CD4-positive, CD25-positive, alpha-beta regulatory T cell (primary cell): ENCODE measurements around the gene TNIK. TPM values are rescaled to one million over a fixed set of nuclear protein-coding genes. Genes with fewer than 3 reads are reported as not detected.
A peak's percentile ranks its signal among the peaks of the same experiment; 100 is the strongest.

Experiments
- ATAC-seq, 2 donors: fragments of 150-1000 bp; cut with Tn5 transposase; one replicate each; pipeline ENCODE4 v1.10.0; 2021; ENCODE audit warnings: low read depth in 2 of 2, moderate number of reproducible peaks in 2 of 2, moderate library complexity in 1 of 2
- DNase-seq, 3 donors: peaks; one replicate each; pipeline versions ENCODE4 v3.0.0 to v3.0.0-alpha.2; 2012 to 2022; ENCODE audit warnings: mixed read lengths in 1 of 3
- H3K27ac ChIP-seq: one replicate; pipeline ENCODE4 v1.7.0; 2013; ENCODE audit warnings: mild to moderate bottlenecking, low read length; ENCODE audit not compliant: insufficient read depth, poor library complexity, severe bottlenecking
- H3K27me3 ChIP-seq: one replicate; pipeline ENCODE4 v1.7.0; 2013; ENCODE audit warnings: low read length; ENCODE audit not compliant: control insufficient read depth, insufficient read depth
- H3K36me3 ChIP-seq: one replicate; pipeline ENCODE4 v1.7.0; 2013; ENCODE audit warnings: mild to moderate bottlenecking, low read length, moderate library complexity; ENCODE audit not compliant: control insufficient read depth, insufficient read depth
- H3K4me1 ChIP-seq: 2 replicates; pipeline ENCODE4 v1.7.0; 2013; ENCODE audit warnings: mild to moderate bottlenecking, low read length; ENCODE audit not compliant: insufficient read depth, control insufficient read depth, poor library complexity, severe bottlenecking
- H3K4me3 ChIP-seq: one replicate; pipeline ENCODE4 v1.7.0; 2013; ENCODE audit warnings: low read depth, mild to moderate bottlenecking, low read length, moderate library complexity
- H3K9me3 ChIP-seq, 2 experiments: 1 replicate in 1 of 2; 2 replicates in 1 of 2; pipeline ENCODE4 v1.7.0; 2013; ENCODE audit warnings: low read length in 2 of 2, mild to moderate bottlenecking in 1 of 2, moderate library complexity in 1 of 2; ENCODE audit not compliant: control insufficient read depth in 2 of 2
- H3K27ac Mint-ChIP-seq, 3 donors: one replicate each; pipeline ENCODE4 v1.8.0; 2020 to 2022; ENCODE audit warnings: mild to moderate bottlenecking in 3 of 3, mixed read lengths in 3 of 3, moderate library complexity in 2 of 3
- H3K27me3 Mint-ChIP-seq: one replicate; pipeline ENCODE4 v1.8.0; 2022; ENCODE audit warnings: mild to moderate bottlenecking, mixed read lengths
- H3K36me3 Mint-ChIP-seq: one replicate; pipeline ENCODE4 v1.8.0; 2020; ENCODE audit warnings: mixed read lengths
- H3K4me1 Mint-ChIP-seq, 4 donors: one replicate each; pipeline ENCODE4 v1.8.0; 2020 to 2022; ENCODE audit warnings: mixed read lengths in 4 of 4, mild to moderate bottlenecking in 1 of 4
- H3K4me3 Mint-ChIP-seq, 4 donors: one replicate each; pipeline ENCODE4 v1.8.0; 2020 to 2022; ENCODE audit warnings: mild to moderate bottlenecking in 4 of 4, mixed read lengths in 4 of 4, moderate library complexity in 3 of 4
- H3K9me3 Mint-ChIP-seq, 7 donors: one replicate each; pipeline ENCODE4 v1.8.0; 2020 to 2022; ENCODE audit warnings: mixed read lengths in 7 of 7, mild to moderate bottlenecking in 3 of 7, moderate library complexity in 2 of 7
- polyA plus RNA-seq, 4 donors: library from polyadenylated mRNA; unstranded; fragments of 300-500 nt; fragmentation: Illumina TruSeq; gene quantifications; one replicate each; pipeline ENCODE4 v1.2.3, GENCODE V29; 2021
- total RNA-seq: library from RNA; stranded (reverse); gene quantifications from one replicate; pipeline ENCODE4 v1.2.3, GENCODE V29; 2022

Gene TNIK
- total and polyA plus RNA-seq, 5 donors from 2014 or later, result 14.7 to 162 (median 22.3) TPM

DNA sequence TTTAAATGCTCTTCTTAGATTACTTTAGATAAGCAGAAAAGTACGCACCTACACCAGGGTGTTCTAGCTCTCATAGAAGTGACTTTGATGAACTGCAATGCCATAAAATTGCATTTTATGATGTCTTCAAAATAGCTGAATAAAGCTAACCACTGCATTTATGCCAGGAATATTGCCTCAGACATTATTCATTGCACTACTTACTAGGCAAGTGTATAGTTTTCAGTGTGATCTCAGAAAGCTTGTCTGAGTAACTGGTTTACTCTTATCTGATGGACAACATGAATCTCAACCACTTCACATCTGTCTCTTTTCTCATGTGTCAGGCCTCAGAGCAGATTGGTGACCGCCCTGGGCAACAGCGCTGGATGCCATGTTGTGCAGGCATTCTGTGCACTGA is 314.4 kb downstream of the TNIK start:
- Histone ChIP-seq H3K27ac (no peak overlapping the region), H3K9me3 (no peaks in the 10 kb centered on the region), H3K4me3 (no peak overlapping the region), H3K27me3 (no peaks in the 10 kb centered on the region), H3K36me3 (peaks cover 81% of the 10 kb centered on the region), H3K4me1 (no peaks in the 10 kb centered on the region)
- DNase-seq, result no peak
- peak overlapping the region in 1 of 3 donors; percentile 40 for H3K27ac Mint-ChIP-seq
- no peak overlapping the region for H3K4me3 Mint-ChIP-seq
- no peaks in the 10 kb centered on the region for H3K27me3 Mint-ChIP-seq
- H3K4me1 Mint-ChIP-seq, result no peaks in the 10 kb centered on the region
- H3K9me3 Mint-ChIP-seq, result no peaks in the 10 kb centered on the region
- peaks cover 43% of the 10 kb centered on the region for H3K36me3 Mint-ChIP-seq
- no peak for ATAC-seq

DNA sequence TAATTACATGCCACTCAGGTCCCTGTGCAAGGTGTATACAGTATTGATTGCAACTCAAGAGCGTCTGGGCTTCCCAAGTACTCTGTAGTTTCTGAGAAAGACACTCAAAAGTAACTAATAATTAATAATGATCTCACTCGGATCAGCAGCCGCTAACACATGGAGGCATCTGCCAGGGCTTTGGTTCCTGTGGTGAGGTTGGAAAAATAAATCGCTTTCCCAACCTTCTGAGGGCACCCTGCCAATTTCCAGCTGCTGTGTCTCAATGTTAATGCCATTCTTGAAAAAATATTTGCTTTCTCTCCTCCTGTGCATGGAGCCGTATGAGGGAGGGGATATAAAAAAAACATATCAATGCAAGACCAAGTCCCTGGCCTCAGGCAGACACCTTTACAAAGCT is 317.2 kb downstream of the TNIK start:
- Mint-ChIP-seq H3K4me3 (no peak overlapping the region), H3K36me3 (peaks cover 37% of the 10 kb centered on the region), H3K9me3 (no peaks in the 10 kb centered on the region), H3K27me3 (no peaks in the 10 kb centered on the region), H3K27ac (no peak overlapping the region), H3K4me1 (no peaks in the 10 kb centered on the region)
- Histone ChIP-seq H3K27me3 (no peaks in the 10 kb centered on the region), H3K9me3 (no peaks in the 10 kb centered on the region), H3K27ac (no peak overlapping the region), H3K4me3 (no peak overlapping the region), H3K4me1 (no peaks in the 10 kb centered on the region), H3K36me3 (peaks cover 76% of the 10 kb centered on the region)
- DNase-seq (no peak), ATAC-seq (no peak)

DNA sequence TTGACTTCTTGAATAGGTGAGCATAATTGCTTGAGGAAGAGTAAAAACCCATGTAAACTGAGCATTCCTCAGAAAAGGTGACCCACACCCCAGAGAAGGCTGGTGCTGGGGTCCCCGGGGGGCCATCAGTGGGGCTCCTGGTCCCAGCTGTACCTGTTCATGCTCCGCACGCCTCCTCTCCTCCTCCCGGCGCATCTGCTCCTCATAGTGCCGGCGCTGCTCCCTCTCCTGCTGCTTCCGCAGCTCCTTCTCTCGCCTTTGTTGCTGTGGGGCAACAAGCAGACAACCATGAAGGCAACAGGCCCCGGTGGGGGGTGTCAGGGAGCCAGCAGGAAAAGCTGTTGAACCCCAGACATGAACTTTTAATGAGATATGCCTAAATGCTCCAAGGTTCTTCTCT is 320.0 kb downstream of the TNIK start:
- H3K36me3 ChIP-seq, result peaks cover 79% of the 10 kb centered on the region
- H3K27ac Mint-ChIP-seq, result no peak overlapping the region

DNA sequence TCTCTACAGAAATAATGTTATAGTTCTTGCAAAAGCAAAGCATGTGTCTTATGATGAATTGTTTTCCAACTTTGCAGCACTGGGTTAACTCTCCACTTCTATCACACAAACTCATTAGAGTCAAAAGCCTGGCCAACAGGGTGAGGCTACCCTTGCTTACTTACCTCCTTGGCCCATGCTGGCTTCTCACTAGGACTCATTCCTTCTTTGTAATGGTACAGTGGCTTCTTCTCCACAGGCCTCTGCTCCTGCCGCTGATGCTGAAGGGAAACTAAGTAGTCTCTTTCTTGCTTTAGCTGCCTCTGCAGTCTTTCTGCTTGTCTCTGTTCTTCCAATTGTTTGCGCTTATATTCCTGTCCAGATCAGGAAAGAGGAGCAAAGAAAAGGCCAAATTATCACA is 322.2 kb downstream of the TNIK start:
- Histone ChIP-seq H3K27me3 (no peaks in the 10 kb centered on the region), H3K36me3 (peaks cover 84% of the 10 kb centered on the region), H3K9me3 (no peaks in the 10 kb centered on the region), H3K4me3 (no peak overlapping the region), H3K27ac (no peak overlapping the region), H3K4me1 (no peaks in the 10 kb centered on the region)
- no peak for DNase-seq
- Mint-ChIP-seq H3K9me3 (no peaks in the 10 kb centered on the region), H3K4me1 (peaks cover 3 to 14% (median 8%) of the 10 kb centered on the region in 4 donors), H3K4me3 (no peak overlapping the region), H3K27ac (peak overlapping the region in 1 of 3 donors; percentile 11), H3K36me3 (peaks cover 64% of the 10 kb centered on the region), H3K27me3 (no peaks in the 10 kb centered on the region)
- ATAC-seq, result no peak

More for the DNA sequence above, 320.0 kb downstream of the TNIK start:
- Mint-ChIP-seq H3K9me3 (no peaks in the 10 kb centered on the region), H3K36me3 (peaks cover 51% of the 10 kb centered on the region), H3K4me1 (peaks cover 0 to 8% (median 2%) of the 10 kb centered on the region in 4 donors), H3K27me3 (no peaks in the 10 kb centered on the region), H3K4me3 (no peak overlapping the region)
- H3K27ac ChIP-seq, result no peak overlapping the region
- no peaks in the 10 kb centered on the region for H3K4me1 ChIP-seq
- H3K27me3 ChIP-seq, result no peaks in the 10 kb centered on the region
- no peak for DNase-seq
- H3K9me3 ChIP-seq, result no peaks in the 10 kb centered on the region
- ATAC-seq, result no peak
- no peak overlapping the region for H3K4me3 ChIP-seq

DNA sequence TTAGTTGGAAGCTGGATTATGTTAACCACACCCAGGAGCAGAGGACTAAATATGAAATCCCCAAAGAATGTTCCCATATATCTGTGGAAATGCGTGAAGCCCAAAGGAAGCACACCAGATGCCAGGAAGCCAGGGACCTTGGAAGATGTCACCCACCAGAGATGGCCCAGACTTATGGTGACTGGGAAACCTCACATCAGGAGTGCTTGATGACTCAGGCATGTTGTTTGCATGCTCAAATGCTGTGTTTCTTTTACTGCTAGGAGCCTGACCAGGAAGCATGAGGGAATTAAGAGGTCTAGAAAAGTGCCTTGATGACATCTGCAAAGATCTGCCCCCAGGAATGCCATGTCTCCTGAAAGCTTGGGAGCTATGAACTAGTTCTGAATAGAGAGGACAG is 324.7 kb downstream of the TNIK start:
- Mint-ChIP-seq H3K9me3 (no peaks in the 10 kb centered on the region), H3K27me3 (no peaks in the 10 kb centered on the region), H3K27ac (peak overlapping the region in 1 of 3 donors; percentile 30), H3K4me3 (no peak overlapping the region), H3K36me3 (peaks cover 56% of the 10 kb centered on the region), H3K4me1 (peaks cover 3 to 15% (median 8%) of the 10 kb centered on the region in 4 donors)
- H3K4me1 ChIP-seq, result no peaks in the 10 kb centered on the region
- H3K9me3 ChIP-seq, result no peaks in the 10 kb centered on the region
- H3K36me3 ChIP-seq, result peaks cover 71% of the 10 kb centered on the region
- no peak for DNase-seq
- ATAC-seq, result no peak
- no peaks in the 10 kb centered on the region for H3K27me3 ChIP-seq
- H3K4me3 ChIP-seq, result no peak overlapping the region
- H3K27ac ChIP-seq, result no peak overlapping the region

DNA sequence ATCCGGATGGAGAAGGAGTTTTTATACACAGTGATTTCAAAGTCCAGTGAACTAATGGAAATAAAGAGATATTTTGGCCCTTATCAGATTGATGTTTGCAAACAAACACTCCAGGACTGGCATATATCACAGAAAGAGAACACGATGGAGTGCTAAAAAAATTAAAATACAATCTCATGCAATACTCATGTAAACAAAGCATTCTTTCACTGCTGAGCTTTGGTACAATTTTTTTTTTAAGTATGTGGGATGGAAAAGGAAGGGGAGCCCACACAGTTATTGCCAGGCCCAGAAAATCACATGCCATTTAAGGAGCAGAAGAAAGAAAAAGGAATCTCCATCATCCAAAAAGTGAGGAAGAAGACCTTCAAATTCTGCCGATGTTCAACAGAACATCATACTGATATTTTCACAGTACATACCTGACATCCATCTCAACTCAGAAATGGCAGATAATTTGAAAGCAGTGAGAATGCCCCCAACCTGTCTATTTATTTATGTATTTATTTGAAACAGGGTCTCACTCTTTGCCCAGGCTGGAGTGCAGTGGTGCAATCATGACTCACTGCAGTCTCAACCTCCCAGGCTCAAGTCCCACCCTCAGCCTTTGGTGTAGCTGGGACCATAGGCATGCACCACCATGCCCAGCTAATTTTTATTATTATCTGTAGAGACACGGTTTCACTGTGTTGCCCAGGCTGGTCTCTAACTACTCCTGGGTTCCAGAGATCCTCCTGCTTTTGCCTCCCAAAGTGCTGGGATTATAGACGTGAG is 326.2 kb downstream of the TNIK start:
- Mint-ChIP-seq H3K4me1 (peaks cover 5 to 16% (median 11%) of the 10 kb centered on the region in 4 donors), H3K9me3 (no peaks in the 10 kb centered on the region), H3K4me3 (no peak overlapping the region), H3K36me3 (peaks cover 72% of the 10 kb centered on the region), H3K27ac (peak overlapping the region in 2 of 3 donors; percentile 14 to 60), H3K27me3 (no peaks in the 10 kb centered on the region)
- ATAC-seq, result no peak
- no peaks in the 10 kb centered on the region for H3K4me1 ChIP-seq
- no peaks in the 10 kb centered on the region for H3K27me3 ChIP-seq
- no peak for DNase-seq
- H3K9me3 ChIP-seq, result no peaks in the 10 kb centered on the region
- no peak overlapping the region for H3K4me3 ChIP-seq
- H3K27ac ChIP-seq, result no peak overlapping the region
- H3K36me3 ChIP-seq, result peaks cover 64% of the 10 kb centered on the region

DNA sequence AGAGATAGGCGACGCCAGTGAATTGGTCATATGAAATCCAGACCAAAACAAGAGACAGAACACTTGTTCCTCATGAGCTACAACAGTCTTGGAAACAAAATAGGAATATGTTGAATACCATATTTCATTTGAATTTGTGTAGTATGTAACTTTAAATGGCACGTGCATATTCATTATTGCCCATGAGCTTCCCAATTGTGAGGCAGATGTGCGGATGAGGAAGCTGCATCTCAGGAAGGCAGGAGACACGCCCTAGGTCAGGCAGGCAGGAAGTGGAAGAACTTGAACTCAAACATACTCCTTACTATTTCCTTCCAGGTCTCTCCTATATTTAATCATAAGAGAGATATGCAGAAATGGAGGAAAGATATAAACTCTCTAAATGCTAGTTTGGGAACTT is 326.9 kb downstream of the TNIK start:
- H3K27me3 Mint-ChIP-seq, result no peaks in the 10 kb centered on the region
- Histone ChIP-seq H3K36me3 (peaks cover 69% of the 10 kb centered on the region), H3K27me3 (no peaks in the 10 kb centered on the region), H3K9me3 (no peaks in the 10 kb centered on the region), H3K27ac (no peak overlapping the region), H3K4me3 (no peak overlapping the region), H3K4me1 (no peaks in the 10 kb centered on the region)
- no peaks in the 10 kb centered on the region for H3K9me3 Mint-ChIP-seq
- H3K27ac Mint-ChIP-seq, result peak overlapping the region in 1 of 3 donors; percentile 14
- H3K36me3 Mint-ChIP-seq, result peaks cover 74% of the 10 kb centered on the region
- no peak for ATAC-seq
- no peak for DNase-seq
- H3K4me3 Mint-ChIP-seq, result no peak overlapping the region
- H3K4me1 Mint-ChIP-seq, result peaks cover 7 to 16% (median 13%) of the 10 kb centered on the region in 4 donors

DNA sequence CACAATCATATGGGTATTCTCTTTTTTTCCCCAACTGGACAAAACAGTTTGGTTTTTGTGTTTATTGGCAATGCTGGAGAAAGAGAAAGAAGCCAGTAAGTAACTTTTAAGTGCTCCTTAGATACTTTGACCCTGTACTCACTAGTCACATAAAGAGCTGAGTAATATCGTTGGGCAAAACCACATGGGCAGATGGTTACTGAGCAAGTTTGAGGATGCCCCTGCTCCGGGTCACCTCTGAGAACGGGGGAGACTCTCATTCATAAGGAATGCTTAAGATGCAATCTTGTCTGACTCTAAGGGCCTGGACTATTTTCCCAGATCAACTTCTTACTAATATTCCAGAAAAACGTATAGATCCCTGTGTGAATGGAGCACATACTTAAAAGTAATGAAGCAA is 327.3 kb downstream of the TNIK start:
- H3K36me3 ChIP-seq, result peaks cover 69% of the 10 kb centered on the region
- H3K4me3 ChIP-seq, result no peak overlapping the region
- no peaks in the 10 kb centered on the region for H3K9me3 ChIP-seq
- no peaks in the 10 kb centered on the region for H3K27me3 ChIP-seq
- H3K4me1 ChIP-seq, result no peaks in the 10 kb centered on the region
- peaks cover 7 to 16% (median 14%) of the 10 kb centered on the region in 4 donors for H3K4me1 Mint-ChIP-seq
- DNase-seq (no peak), ATAC-seq (no peak)
- H3K27me3 Mint-ChIP-seq, result no peaks in the 10 kb centered on the region
- H3K4me3 Mint-ChIP-seq, result no peak overlapping the region
- H3K27ac ChIP-seq, result no peak overlapping the region
- no peaks in the 10 kb centered on the region for H3K9me3 Mint-ChIP-seq
- H3K27ac Mint-ChIP-seq, result peak overlapping the region in 1 of 3 donors; percentile 14
- H3K36me3 Mint-ChIP-seq, result peaks cover 74% of the 10 kb centered on the region
